Measurements from ENCODE around the gene FGA. TPM values are rescaled to one million over a fixed set of nuclear protein-coding genes. Genes with fewer than 3 reads are reported as not detected.

The FGA gene
- total and polyA plus RNA-seq, 2 of the 8 experiments (the other 6 are each of a cell fraction or from before 2014, with no cell fraction given), result not detected

- 74% methylated on average over 3 of the region's 3 CpGs; no CpG with 5 or more reads in 1 of the 2 experiments for WGBS, 2 experiments (ENCODE audit: extremely low coverage in 1 of 2, insufficient coverage in 1 of 2, insufficient read length in 1 of 2, insufficient replicate concordance in 2 of 2, low coverage in 1 of 2, low lambda C conversion rate in 2 of 2, missing lambda C conversion rate in 1 of 2)
- Histone ChIP-seq H3K4ac (replicated peaks; ENCODE audit: insufficient read length, low read depth, low read length) (no peak overlapping the region), H4K91ac (replicated peaks; ENCODE audit: insufficient read length, low read length) (no peak overlapping the region), H2BK15ac (ENCODE audit: low read length) (no peak overlapping the region), H2BK5ac (ENCODE audit: low read depth, low read length) (no peak overlapping the region), H3K79me2 (ENCODE audit: control insufficient read depth in 1 of 2, insufficient read depth in 2 of 2, low read length in 2 of 2) (no peaks in the 10 kb centered on the region), H3K27ac (ENCODE audit: low read depth, low read length) (no peak overlapping the region), H2AK5ac (ENCODE audit: low read depth, low read length) (no peak overlapping the region), H3K9me3 (ENCODE audit: insufficient read depth in 2 of 2, low read depth in 1 of 2, low read length in 1 of 2) (no peaks in the 10 kb centered on the region), H3K18ac (ENCODE audit: extremely low read depth, low read length) (no peak overlapping the region), H4K8ac (ENCODE audit: extremely low read depth, insufficient read depth, low read length) (no peak overlapping the region), H4K20me1 (replicated peaks in 1 of 2; ENCODE audit: control insufficient read depth in 1 of 2, insufficient read depth in 2 of 2, low read length in 2 of 2) (no peaks in the 10 kb centered on the region), H3K4me2 (ENCODE audit: insufficient read depth in 1 of 2, low read depth in 2 of 2, low read length in 2 of 2) (no peak overlapping the region), H3K9ac (replicated peaks in 1 of 4; ENCODE audit: extremely low read depth in 1 of 4, low read depth in 3 of 4, low read length in 3 of 4) (no peak overlapping the region), H4K5ac (ENCODE audit: insufficient read length, low read depth, low read length) (no peak overlapping the region), H3K23me2 (ENCODE audit: low read depth, low read length) (peaks cover 8% of the 10 kb centered on the region; the same call in 1 of the 2 replicates), H3K27me3 (replicated peaks in 1 of 4; ENCODE audit: control insufficient read depth in 3 of 4, extremely low read depth in 1 of 4, insufficient read depth in 3 of 4, low read length in 3 of 4) (peaks cover 0 to 18% (median 11%) of the 10 kb centered on the region in 4 experiments; a peak in 6 of 7 replicates), H2BK120ac (replicated peaks; ENCODE audit: low read depth, low read length) (no peak overlapping the region), H2AFZ (ENCODE audit: low read length) (no peak overlapping the region), H3K4me1 (replicated peaks in 1 of 4; ENCODE audit: control insufficient read depth in 3 of 4, insufficient read depth in 4 of 4, low read length in 3 of 4) (peaks cover 0 to 4% (median 1%) of the 10 kb centered on the region in 4 experiments; a peak in 2 of 7 replicates), H2BK20ac (ENCODE audit: low read length) (no peak overlapping the region), H3K14ac (ENCODE audit: insufficient read length) (no peak overlapping the region), H3K79me1 (ENCODE audit: low read depth, low read length) (no peaks in the 10 kb centered on the region), H3K23ac (ENCODE audit: insufficient read length) (no peak overlapping the region), H3K4me3 (ENCODE audit: extremely low read depth in 1 of 4, insufficient read depth in 2 of 4, low read depth in 3 of 4, low read length in 4 of 4) (no peak overlapping the region), H3K36me3 (ENCODE audit: control insufficient read depth in 2 of 4, insufficient read depth in 4 of 4, low read length in 3 of 4) (no peaks in the 10 kb centered on the region), H2BK12ac (ENCODE audit: low read depth, low read length) (no peak overlapping the region), H3K56ac (replicated peaks; ENCODE audit: insufficient read length, low read depth, low read length) (no peak overlapping the region)
- ChIA-PET POLR2A (ENCODE audit: partially characterized antibody) (interaction anchor here (1.2 kb wide), 1 partner anchor 64 kb away, joined by 3 read pairs; no protein-coding TSS in a partner anchor), CTCF (ENCODE audit: partially characterized antibody) (interaction anchor here (0.5 to 10.6 kb wide), 31 partner anchors 9 to 385 kb away, joined by 3 to 283 read pairs (median 4); partner anchors contain the start of genes FGB, FGG, LRAT and PLRG1)
- DNase-seq (ENCODE audit: low read depth in 1 of 2, low spot score in 2 of 2) (no peak), FAIRE-seq (no peak)
- TF ChIP-seq SIRT6 (IDR thresholded peaks at IDR 0.05; ENCODE audit: low read length) (no peak), YY1 (IDR thresholded peaks at IDR 0.05; ENCODE audit: low read depth, low read length) (no peak), RNF2 (IDR thresholded peaks at IDR 0.05; ENCODE audit: borderline replicate concordance, low read depth, low read length, missing control alignments, poor library complexity, severe bottlenecking) (no peak), POU5F1 (IDR thresholded peaks at IDR 0.05; ENCODE audit: low read depth, low read length) (no peak), CBX8 (IDR thresholded peaks at IDR 0.05; ENCODE audit: borderline replicate concordance, low read depth, low read length) (no peak), TBP (IDR thresholded peaks at IDR 0.05; ENCODE audit: low read depth, low read length) (no peak), KDM5A (IDR thresholded peaks at IDR 0.05; ENCODE audit: low read length) (no peak), BCL11A (IDR thresholded peaks at IDR 0.05; ENCODE audit: low read depth in 2 of 2, low read length in 2 of 2) (no peak)
- TF ChIP-seq, protein P1, sequence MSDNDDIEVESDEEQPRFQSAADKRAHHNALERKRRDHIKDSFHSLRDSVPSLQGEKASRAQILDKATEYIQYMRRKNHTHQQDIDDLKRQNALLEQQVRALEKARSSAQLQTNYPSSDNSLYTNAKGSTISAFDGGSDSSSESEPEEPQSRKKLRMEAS (IDR thresholded peaks at IDR 0.05), result no peak
- TF ChIP-seq, protein P2, sequence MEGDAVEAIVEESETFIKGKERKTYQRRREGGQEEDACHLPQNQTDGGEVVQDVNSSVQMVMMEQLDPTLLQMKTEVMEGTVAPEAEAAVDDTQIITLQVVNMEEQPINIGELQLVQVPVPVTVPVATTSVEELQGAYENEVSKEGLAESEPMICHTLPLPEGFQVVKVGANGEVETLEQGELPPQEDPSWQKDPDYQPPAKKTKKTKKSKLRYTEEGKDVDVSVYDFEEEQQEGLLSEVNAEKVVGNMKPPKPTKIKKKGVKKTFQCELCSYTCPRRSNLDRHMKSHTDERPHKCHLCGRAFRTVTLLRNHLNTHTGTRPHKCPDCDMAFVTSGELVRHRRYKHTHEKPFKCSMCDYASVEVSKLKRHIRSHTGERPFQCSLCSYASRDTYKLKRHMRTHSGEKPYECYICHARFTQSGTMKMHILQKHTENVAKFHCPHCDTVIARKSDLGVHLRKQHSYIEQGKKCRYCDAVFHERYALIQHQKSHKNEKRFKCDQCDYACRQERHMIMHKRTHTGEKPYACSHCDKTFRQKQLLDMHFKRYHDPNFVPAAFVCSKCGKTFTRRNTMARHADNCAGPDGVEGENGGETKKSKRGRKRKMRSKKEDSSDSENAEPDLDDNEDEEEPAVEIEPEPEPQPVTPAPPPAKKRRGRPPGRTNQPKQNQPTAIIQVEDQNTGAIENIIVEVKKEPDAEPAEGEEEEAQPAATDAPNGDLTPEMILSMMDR (IDR thresholded peaks at IDR 0.05; ENCODE audit: control extremely low read depth in 1 of 3, insufficient read depth in 1 of 3, low read depth in 1 of 3, low read length in 3 of 3), result no peak
Observed at GRCh38 chr4:154623436-154623835, 32.9 kb upstream of the FGA start.

Measured in H1 (cell line).